ES-I3 (cell line): ENCODE results near the gene PDE6H.

Source experiments
- H3K36me3 ChIP-seq: 2 replicates; pipeline ENCODE4 v1.6.1; 2013; ENCODE audit warnings: mild to moderate bottlenecking, low read length, control low read depth, moderate library complexity; ENCODE audit not compliant: insufficient read depth
- H3K4me1 ChIP-seq: 2 replicates; pipeline ENCODE4 v1.6.1; 2013; ENCODE audit warnings: mild to moderate bottlenecking, control low read depth, low read length; ENCODE audit not compliant: insufficient read depth
- H3K9ac ChIP-seq: 2 replicates; pipeline ENCODE4 v1.6.1; 2013; ENCODE audit warnings: low read depth, mild to moderate bottlenecking, low read length, moderate library complexity
- H3K9me3 ChIP-seq: 2 replicates; pipeline ENCODE4 v1.6.1; 2013; ENCODE audit warnings: mild to moderate bottlenecking, low read length, moderate library complexity; ENCODE audit not compliant: control insufficient read depth, insufficient read depth

Gene PDE6H

GRCh38 chr12:14972816-14973215 lies at the start of gene PDE6H:
Gene PDE6H, plus strand, starts transcription at chr12:14973042. Its CDS starts 4,971 bp downstream, at chr12:14978013.
- H3K4me1 ChIP-seq = no peaks in the 10 kb centered on the region
- no peak within 1 kb of the TSS for H3K9ac ChIP-seq
- H3K36me3 ChIP-seq = no peaks in the 10 kb centered on the region
- H3K9me3 ChIP-seq = no peaks in the 10 kb centered on the region

- no peaks in the 10 kb centered on the region for H3K9me3 ChIP-seq
- no peak overlapping the region for H3K9ac ChIP-seq
- no peaks in the 10 kb centered on the region for H3K36me3 ChIP-seq
- H3K4me1 ChIP-seq = no peaks in the 10 kb centered on the region
These were observed 48.9 kb upstream of the PDE6H start for GRCh38 chr12:14923944-14924343.

GRCh38 chr12:14924541-14924940 lies 48.3 kb upstream of the PDE6H start:
- no peaks in the 10 kb centered on the region for H3K9me3 ChIP-seq
- no peak overlapping the region for H3K9ac ChIP-seq
- H3K4me1 ChIP-seq = no peaks in the 10 kb centered on the region
- H3K36me3 ChIP-seq = no peaks in the 10 kb centered on the region

- no peaks in the 10 kb centered on the region for H3K36me3 ChIP-seq
- no peaks in the 10 kb centered on the region for H3K4me1 ChIP-seq
- no peaks in the 10 kb centered on the region for H3K9me3 ChIP-seq
- H3K9ac ChIP-seq = no peak overlapping the region
These were observed 45.6 kb upstream of the PDE6H start for GRCh38 chr12:14927267-14927666.

DNA sequence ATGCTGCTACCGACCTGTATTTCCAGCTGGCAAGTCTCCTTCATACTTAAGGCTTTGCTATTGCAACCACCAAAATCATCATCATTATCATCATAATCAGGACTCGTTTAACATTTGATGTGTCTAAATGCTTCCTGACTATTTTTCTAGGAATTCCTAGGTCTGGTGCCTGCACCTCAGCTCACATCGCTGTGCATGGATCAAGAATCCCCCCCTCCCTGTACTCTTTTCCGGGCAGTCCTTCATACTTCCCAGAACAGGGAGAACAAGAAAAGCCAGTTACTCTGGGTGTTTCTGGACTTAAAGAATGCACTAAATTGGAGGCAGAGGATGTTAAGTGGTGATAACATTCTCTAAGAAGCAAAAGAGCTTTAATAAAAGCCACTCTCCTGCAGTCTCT lies 43.9 kb upstream of the PDE6H start:
- no peaks in the 10 kb centered on the region for H3K36me3 ChIP-seq

DNA sequence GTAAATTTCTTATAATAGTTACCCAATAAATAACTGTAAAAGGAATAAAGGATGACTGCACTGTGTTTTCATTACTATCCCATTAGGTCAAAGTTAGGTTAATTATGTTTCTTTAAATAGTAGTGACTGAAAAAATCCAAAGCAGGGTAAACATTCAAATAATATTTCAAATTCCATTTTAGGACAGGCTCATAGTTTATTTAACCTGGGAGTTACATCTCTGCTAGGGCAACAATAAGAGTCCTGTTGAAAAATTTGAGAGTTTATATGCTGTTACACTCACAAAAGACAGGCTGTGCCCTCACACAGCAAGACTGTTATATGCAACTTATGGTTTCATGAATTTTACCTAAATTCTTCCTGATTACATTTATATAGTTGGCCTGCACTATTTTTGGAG lies 42.5 kb upstream of the PDE6H start:
- Histone ChIP-seq H3K4me1 (no peaks in the 10 kb centered on the region), H3K9ac (no peak overlapping the region), H3K9me3 (no peaks in the 10 kb centered on the region), H3K36me3 (no peaks in the 10 kb centered on the region)

More for the DNA sequence above, 43.9 kb upstream of the PDE6H start:
- H3K4me1 ChIP-seq = no peaks in the 10 kb centered on the region
- no peaks in the 10 kb centered on the region for H3K9me3 ChIP-seq
- no peak overlapping the region for H3K9ac ChIP-seq

DNA sequence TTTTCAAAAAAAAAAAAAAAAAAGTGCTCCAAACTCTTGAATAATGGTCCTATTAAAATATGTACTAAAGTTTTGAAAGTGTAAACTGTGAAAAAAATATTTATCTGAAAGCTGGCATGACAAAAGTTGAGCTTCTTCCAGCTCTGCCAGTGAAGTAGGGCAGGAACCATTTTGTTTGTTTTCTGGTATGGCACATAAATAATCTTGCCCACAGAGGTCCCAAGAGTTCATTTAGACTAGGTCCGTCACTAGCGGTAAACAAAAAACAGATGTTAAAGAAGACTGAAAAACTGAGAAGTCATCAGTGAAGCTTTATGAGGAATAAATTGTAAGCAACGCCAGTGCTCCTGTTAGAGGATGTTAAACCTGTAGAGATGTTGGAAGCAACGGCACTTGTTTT lies 41.5 kb upstream of the PDE6H start:
- H3K4me1 ChIP-seq = no peaks in the 10 kb centered on the region
- no peaks in the 10 kb centered on the region for H3K9me3 ChIP-seq
- no peaks in the 10 kb centered on the region for H3K36me3 ChIP-seq
- no peak overlapping the region for H3K9ac ChIP-seq

DNA sequence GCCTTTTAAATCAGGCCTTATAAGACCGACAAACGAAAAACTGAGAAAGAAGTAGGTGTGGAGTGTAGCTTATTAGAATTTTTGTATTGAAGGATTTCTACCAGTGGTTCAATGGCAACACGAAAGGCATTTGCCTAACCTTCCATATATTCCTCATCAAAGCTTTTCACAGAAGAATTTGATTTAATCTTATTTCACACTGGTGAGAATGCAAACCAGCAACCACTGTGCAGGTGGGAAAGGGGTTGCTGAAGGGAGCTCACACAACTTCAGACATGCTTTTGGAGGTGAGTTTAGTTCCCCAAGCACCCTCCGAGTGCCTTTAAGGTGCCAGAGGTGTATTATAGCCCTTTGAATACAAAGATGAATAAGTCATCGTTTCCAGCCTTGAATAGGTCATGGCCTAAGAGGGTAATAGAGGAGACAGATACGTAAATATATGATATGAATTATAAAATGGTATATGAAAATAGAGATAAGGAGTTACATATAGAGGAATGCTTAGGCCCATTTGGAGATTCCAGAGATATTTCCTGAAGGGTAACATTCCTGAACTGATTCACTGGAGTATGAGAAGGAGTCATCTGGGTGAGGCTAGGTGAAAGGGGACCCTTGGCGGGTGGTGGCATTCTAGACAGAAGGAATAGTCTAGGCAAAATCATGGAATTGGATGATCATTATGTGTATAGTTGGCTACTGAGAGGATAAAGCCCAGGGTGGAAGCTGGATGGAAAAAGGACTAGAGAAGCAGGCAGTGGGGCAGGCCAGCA lies 40.9 kb upstream of the PDE6H start:
- no peaks in the 10 kb centered on the region for H3K9me3 ChIP-seq
- no peak overlapping the region for H3K9ac ChIP-seq
- H3K36me3 ChIP-seq = no peaks in the 10 kb centered on the region
- no peaks in the 10 kb centered on the region for H3K4me1 ChIP-seq

- Histone ChIP-seq H3K36me3 (no peaks in the 10 kb centered on the region), H3K9me3 (no peaks in the 10 kb centered on the region), H3K9ac (no peak overlapping the region), H3K4me1 (no peaks in the 10 kb centered on the region)
These were observed 38.3 kb upstream of the PDE6H start for GRCh38 chr12:14934511-14934910.

- no peaks in the 10 kb centered on the region for H3K4me1 ChIP-seq
- no peak overlapping the region for H3K9ac ChIP-seq
- H3K36me3 ChIP-seq = no peaks in the 10 kb centered on the region
- no peaks in the 10 kb centered on the region for H3K9me3 ChIP-seq
These were observed 37.8 kb upstream of the PDE6H start for GRCh38 chr12:14935031-14935430.

DNA sequence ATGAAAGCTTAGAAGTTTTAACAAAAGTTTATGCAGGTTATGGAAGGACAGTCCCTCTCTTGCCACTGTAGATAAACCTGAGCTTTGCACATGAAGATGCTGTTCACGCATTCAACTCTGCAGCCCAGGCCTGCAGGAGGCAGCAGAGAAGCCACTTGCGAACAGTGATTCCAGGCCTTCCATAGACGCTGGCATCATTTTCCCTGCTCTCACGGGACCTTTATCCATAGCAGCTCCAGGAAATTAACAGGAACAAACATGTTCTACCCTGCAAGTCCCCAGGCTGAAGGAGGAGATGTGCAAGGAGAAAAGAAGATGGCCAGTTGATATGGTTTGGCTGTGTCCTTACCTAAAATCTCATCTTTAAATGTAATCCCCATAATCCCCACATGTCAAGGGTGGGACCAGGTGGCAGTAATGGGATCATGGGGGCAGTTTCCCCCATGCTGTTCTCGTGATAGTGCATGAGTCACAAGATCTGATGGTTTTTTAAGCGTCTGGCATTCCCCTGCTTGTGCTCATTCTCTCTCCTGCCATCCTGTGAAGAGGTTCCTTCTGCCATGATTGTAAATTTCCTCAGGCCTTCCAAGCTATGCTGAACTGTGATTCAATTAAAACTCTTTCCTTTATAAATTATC lies 36.5 kb upstream of the PDE6H start:
- H3K36me3 ChIP-seq = no peaks in the 10 kb centered on the region
- no peaks in the 10 kb centered on the region for H3K9me3 ChIP-seq
- H3K9ac ChIP-seq = no peak overlapping the region
- no peaks in the 10 kb centered on the region for H3K4me1 ChIP-seq

- Histone ChIP-seq H3K4me1 (no peaks in the 10 kb centered on the region), H3K36me3 (no peaks in the 10 kb centered on the region), H3K9ac (no peak overlapping the region), H3K9me3 (no peaks in the 10 kb centered on the region)
These were observed 35.8 kb upstream of the PDE6H start for GRCh38 chr12:14937014-14937413.

- no peaks in the 10 kb centered on the region for H3K4me1 ChIP-seq
- no peaks in the 10 kb centered on the region for H3K9me3 ChIP-seq
- no peaks in the 10 kb centered on the region for H3K36me3 ChIP-seq
- H3K9ac ChIP-seq = no peak overlapping the region
These were observed 35.2 kb upstream of the PDE6H start for GRCh38 chr12:14937689-14938088.

GRCh38 chr12:14938301-14938700 lies 34.5 kb upstream of the PDE6H start, which contains the start of gene ERP27:
Gene ERP27, minus strand, starts transcription at chr12:14938537. Its CDS starts 29 bp downstream, at chr12:14938508.
- H3K4me1 ChIP-seq = no peaks in the 10 kb centered on the region
- H3K36me3 ChIP-seq = no peaks in the 10 kb centered on the region
- no peak within 1 kb of the TSS for H3K9ac ChIP-seq
- H3K9me3 ChIP-seq = no peaks in the 10 kb centered on the region

DNA sequence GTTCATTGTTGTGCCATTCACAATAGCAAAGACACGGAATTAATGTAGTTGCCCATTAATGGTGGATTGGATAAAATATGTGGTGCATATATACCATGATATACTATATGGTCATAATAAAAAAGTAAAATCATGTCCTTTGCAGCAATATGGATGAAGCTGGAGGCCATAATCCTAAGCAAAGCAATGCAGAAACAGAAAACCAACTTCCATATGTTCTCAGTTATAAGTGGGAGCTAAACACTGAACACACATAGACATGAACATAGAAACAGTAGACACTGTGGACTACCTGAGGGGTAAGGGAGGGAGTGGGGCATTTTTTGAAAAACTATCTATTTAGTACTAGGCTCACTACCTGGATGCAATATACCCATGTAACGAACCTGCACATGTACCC lies 31.5 kb upstream of the PDE6H start:
- Histone ChIP-seq H3K4me1 (no peaks in the 10 kb centered on the region), H3K36me3 (no peaks in the 10 kb centered on the region), H3K9me3 (no peaks in the 10 kb centered on the region), H3K9ac (no peak overlapping the region)
